NT2/D1 (cell line): ENCODE measurements around the gene MRPL55.

Experiments
- SUZ12 ChIP-seq: IDR thresholded peaks from 2 replicates; pipeline ENCODE4 v1.6.1; 2011; ENCODE audit not compliant: insufficient read length, insufficient read depth; ENCODE audit errors: extremely low read depth
- YY1 ChIP-seq: IDR thresholded peaks from 2 replicates; pipeline ENCODE4 v1.6.1; 2011; ENCODE audit not compliant: insufficient read length, insufficient read depth
- ZNF274 ChIP-seq: IDR thresholded peaks from 2 replicates; pipeline ENCODE4 v1.6.1; 2011; ENCODE audit warnings: mild to moderate bottlenecking, low read depth, low read length

GRCh38 chr1:228143480-228144192 lies 34.5 kb upstream of the MRPL55 start:
- TF ChIP-seq YY1 (no peak), SUZ12 (no peak), ZNF274 (no peak)
